ENCODE measurements around the gene GALNT18.

Gene GALNT18

DNA sequence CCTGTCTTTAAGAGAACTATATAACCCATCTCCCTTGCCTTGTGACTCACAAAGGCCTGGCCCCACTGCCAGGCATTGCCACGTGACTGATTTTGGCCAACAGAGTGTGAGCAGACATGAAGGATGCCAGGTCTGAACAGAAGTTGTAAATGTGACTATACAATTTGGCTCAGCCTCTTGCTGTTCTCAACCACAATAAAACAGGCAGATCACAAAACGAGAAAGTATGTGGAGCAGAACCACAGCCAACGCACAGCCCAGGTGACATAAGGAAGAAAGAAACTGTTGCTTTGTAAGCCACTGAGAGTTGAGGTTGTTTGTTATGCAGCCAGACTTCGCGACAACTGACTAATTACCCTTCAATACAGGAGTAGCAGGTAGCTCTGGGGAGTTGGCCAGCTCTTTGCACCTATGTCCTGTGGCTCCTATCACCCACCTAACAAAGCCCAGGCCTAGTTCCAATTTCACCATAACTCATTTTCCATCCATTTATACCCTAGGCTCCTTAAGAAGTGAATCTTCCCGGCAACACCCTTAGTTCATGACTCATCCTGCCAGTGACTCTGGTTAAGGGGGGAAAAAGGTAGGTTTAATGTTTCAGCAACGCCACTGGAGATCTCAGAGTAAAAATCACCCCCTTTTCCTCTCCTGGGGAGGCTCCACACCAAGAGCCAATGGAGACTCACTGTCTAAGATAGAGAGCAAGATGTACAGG lies 53.7 kb downstream of the GALNT18 start:
- DNase-seq (ENCODE audit: low read depth) = peak; percentile 4

- DNase-seq (ENCODE audit: low read depth) = no peak
Observed at GRCh38 chr11:11565636-11566035, 56.2 kb downstream of the GALNT18 start.

DNA sequence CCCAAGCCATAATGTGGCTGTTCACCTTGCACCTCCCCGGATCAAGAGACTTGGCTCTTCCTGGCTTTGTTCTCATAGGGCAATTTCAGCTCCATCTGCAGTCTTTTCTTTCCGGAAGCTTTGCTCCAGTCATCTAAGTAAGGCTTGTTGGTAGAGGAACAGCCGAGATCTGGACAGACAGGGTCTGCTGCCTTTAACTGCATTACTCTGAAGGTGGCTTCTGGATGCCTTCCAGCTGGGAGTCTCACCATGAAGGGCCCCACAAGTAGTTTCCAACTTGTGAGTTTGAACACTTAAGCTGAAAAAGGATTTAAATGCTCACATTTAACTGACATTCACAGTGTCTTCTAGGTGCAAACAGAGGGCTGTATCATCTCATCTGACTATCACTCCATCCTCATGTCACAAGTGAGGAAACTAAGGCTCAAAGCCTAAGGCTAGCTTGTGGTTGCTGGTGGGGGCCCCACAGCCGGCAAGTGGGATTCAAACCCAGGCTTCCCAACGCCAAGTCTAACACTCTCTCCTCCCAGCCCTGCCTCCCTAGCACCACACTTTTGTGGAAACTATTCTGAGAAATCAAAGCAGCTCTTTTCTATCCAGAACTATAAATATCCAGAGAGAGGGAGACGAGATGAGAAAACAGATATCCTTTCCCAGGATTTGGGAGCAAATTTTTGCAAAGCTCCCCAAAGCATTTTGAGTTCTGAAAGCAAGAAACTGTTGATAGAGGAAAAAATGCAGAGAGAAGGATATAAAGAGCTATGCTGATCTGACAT lies 58.4 kb downstream of the GALNT18 start:
- no peak for DNase-seq (ENCODE audit: low read depth)

DNA sequence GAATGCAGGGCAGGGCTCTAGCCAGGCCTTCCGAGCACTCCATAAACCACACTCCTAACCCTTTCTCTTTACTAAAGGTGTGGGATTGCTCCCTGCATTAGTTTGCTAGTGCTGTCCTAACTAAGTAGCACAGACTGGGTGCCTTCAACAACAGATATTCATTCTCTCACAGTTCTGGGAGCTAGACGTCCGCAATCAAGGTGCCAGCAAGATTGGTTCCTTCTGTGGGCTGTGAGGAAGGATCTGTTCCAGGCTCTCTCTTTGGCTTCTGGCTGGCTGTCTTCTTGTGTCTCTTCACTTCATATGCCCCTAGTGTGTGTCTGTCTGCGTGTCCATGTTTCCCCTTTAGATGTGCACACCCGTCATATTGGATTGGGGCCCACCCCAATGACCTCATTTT lies 59.8 kb downstream of the GALNT18 start:
- no peak for DNase-seq (ENCODE audit: low read depth)

- DNase-seq (ENCODE audit: low read depth) = no peak
Observed at GRCh38 chr11:11558826-11559225, 63.0 kb downstream of the GALNT18 start.

- no peak for DNase-seq (ENCODE audit: low read depth)
Observed at GRCh38 chr11:11558396-11558795, 63.4 kb downstream of the GALNT18 start.

DNA sequence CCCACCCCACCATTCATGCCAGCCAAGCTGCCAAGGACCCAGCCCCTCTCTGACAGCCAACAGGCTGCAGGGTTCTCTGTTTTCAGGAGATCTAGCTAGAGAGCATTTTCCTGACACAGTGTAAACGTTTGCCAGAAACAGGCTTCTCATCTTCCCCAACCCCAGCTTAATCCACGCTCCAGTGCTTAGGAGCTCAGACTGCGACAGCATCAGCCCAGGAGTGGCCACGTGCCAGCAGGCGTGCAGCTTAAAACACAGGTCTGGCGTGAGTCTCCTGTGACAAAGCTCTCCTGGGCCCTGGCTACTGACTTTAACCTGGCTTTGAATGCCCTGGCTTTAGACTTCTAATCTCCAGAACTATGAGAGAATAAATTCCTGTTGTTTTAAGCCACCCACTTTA lies 66.6 kb downstream of the GALNT18 start:
- no peak for DNase-seq (ENCODE audit: low read depth)

GRCh38 chr11:11553573-11553972 lies 68.2 kb downstream of the GALNT18 start:
- DNase-seq (ENCODE audit: low read depth) = no peak

DNA sequence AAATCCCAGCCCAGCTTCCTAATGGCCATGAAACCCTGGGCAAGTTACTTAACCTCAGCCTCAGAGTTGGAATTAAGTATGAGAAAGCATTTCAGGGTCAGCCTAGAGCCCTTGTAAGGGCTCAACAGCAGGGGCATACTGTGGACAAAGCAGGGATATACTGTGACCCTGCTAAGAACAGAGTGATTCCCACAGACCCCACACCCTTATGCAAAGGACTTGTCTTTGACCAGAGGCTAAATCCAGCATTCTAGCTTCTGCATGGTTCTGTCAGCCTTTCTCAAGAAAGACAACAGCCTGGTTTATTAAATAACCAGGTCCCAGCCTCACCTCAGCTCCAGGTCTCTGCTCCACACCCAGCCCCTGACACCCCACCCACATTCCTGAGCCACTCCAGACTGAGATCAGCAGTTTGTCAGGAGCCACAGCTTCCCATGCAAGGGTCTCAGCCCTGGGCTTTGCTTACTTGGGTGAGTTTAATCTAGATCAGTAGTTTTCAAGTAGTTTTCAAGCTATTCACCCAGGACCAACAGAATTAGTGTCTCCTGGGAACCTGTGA lies 69.2 kb downstream of the GALNT18 start:
- DNase-seq (ENCODE audit: low read depth) = no peak

GRCh38 chr11:11550534-11550933 lies 71.3 kb downstream of the GALNT18 start:
- DNase-seq (ENCODE audit: low read depth) = no peak

DNA sequence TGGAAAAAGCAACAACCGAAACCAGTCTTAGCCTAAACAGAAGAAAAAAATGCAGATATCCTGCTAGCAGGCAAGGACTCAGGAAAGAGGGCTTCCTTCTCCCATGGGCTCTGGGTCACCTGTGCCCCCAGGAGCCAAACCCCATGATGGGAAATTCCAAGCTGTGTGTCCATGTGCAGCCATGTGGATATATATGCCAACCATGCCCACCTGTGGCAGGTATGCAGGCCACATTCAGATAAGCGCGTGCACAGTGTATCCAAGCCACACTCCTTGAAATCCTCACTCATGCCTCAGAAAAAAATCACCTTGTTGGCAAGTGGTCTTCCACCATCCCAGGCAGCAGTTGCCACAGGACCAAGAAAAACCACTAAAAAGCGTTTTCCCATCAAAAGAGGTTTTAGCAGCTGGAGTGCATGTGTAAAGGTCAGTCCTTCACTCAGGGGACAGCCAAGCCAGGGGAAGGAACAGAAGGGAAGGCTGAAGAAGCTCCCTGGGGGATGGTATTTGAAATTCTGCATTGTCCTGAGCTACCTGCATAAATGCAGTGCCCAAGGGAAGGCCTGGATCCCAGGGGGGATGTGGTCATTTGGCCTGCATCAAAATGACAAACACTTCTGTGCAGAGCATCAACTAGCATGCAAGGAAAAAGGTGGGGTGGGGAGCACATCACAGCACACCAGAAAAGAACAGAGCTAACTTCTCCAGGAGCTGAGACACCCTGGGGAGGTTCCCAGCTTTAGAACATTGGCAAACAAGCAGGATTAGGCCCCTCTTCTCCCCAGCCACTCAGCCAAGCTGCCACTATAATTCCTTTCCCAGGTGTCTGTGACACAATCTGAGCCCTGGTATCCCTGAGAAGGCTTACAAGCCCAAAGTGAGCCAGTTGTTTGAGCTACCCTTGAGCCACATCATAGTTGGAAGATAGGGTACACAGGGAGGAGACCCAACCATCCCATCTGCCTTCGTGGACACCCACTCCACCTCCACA lies 76.2 kb downstream of the GALNT18 start:
- no peak for DNase-seq (ENCODE audit: low read depth)

DNA sequence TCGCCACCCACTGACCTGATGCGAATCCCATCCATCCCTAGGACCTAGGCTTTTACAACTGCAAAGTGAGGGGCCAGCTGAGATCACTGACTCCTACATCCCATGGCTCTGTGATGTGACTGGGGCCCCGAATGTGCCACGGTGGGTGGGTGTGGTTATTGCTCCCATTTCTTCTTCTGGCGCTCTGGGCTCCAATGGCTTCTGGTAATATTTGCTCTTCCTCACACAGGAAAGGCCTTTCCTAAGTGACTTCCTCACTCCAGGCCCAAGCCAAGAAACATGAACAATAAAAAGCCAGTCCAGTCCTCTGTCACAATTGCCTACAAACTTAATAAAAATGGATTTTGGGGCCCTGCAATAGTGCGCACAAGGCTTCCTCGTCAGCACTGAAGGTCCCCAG lies 78.1 kb downstream of the GALNT18 start:
- no peak for DNase-seq (ENCODE audit: low read depth)

DNA sequence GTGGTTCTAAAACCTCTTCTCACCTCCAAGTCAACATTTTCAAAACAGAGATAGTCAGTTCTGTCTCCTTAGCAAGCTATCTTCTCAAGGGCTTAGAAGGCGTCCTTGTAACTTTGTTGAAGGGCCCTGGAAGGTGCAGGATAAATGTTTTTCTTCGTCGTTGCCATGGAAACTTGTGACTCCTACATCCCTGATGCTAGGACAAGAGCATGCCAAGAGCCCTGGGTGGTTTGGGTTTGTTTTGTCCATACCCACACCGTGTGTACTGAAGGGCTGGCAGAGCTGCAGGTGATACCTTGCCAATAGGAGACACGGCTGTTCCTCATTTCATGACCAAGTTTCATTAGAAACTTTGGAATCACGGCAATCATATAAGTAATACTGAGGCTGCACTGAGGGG lies 81.6 kb downstream of the GALNT18 start:
- no peak for DNase-seq (ENCODE audit: low read depth)

- no peak for DNase-seq (ENCODE audit: low read depth)
Observed at GRCh38 chr11:11538277-11538960, 83.4 kb downstream of the GALNT18 start.

DNA sequence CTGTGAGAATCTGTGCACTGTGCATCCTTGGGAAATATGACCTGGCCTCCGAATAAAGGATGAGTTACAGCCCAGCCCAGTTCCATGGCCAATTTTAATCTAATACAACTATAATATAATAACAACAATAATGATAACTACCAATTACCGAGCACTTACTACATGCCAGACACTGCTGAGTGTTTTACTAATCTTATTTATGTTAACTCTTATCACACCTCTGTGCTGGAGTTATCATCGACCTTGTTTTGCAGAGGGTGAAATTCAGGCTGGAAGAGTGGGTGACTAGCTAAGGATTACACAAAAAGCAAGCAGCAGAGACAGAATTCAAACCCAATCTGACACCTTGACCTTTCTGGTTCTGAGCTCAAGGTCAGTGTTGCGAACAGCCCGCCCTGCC lies 83.9 kb downstream of the GALNT18 start:
- no peak for DNase-seq (ENCODE audit: low read depth)

GRCh38 chr11:11537372-11537771 lies 84.4 kb downstream of the GALNT18 start:
- DNase-seq (ENCODE audit: low read depth) = no peak

DNA sequence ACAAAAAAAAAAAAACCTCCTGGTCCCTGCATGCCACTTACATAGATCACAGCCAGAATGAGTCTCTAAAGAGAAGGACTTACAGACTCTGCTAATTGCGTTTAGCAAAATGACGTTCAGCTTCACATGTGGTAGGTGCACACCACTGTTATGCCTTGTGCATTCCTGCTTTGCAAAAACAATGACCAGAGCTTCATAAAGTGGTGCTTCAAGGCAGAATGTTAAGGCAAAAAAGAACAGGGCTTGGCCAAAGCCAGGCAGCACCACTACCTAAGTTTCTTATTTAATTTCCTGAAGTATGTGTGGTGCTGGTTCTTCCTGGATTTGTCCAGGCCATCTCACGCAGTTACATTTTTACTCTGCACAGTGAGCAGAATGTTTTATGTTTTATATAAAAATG lies 85.2 kb downstream of the GALNT18 start:
- no peak for DNase-seq (ENCODE audit: low read depth)

GRCh38 chr11:11535611-11536010 lies 86.2 kb downstream of the GALNT18 start:
- no peak for DNase-seq (ENCODE audit: low read depth)

- DNase-seq (ENCODE audit: low read depth) = no peak
Observed at GRCh38 chr11:11534981-11535380, 86.8 kb downstream of the GALNT18 start.

GRCh38 chr11:11533751-11534150 lies 88.1 kb downstream of the GALNT18 start:
- no peak for DNase-seq (ENCODE audit: low read depth)

GRCh38 chr11:11533057-11533456 lies 88.7 kb downstream of the GALNT18 start:
- no peak for DNase-seq (ENCODE audit: low read depth)

DNA sequence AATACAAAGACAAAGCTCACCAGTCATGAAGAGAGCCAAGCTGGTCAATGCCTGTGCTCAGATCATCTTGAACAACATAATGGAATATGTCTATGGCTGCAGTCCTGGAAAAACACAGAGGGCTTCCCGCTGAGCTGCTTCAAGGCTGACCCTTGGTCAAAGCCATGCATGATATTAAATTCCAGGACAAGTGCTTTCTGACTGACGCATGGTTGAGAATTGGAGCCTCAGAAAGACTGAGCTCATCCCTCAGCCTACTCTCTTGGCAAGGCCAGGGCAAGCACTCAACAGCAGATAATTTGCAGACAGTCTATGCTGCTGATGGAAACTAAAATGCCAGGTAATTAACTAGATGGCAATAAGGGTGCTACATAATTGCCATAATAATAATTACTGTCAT lies 89.2 kb downstream of the GALNT18 start:
- DNase-seq (ENCODE audit: low read depth) = no peak
